ENCODE data around the gene BDKRB2. TPM values are rescaled to one million over a fixed set of nuclear protein-coding genes. Genes with fewer than 3 reads are reported as not detected.
A peak's percentile ranks its signal among the peaks of the same experiment; 100 is the strongest.

The BDKRB2 gene
- polyA plus RNA-seq, 2 of the 4 experiments (the other 2 are of a cell fraction): 13.9 to 21.6 TPM

DNA sequence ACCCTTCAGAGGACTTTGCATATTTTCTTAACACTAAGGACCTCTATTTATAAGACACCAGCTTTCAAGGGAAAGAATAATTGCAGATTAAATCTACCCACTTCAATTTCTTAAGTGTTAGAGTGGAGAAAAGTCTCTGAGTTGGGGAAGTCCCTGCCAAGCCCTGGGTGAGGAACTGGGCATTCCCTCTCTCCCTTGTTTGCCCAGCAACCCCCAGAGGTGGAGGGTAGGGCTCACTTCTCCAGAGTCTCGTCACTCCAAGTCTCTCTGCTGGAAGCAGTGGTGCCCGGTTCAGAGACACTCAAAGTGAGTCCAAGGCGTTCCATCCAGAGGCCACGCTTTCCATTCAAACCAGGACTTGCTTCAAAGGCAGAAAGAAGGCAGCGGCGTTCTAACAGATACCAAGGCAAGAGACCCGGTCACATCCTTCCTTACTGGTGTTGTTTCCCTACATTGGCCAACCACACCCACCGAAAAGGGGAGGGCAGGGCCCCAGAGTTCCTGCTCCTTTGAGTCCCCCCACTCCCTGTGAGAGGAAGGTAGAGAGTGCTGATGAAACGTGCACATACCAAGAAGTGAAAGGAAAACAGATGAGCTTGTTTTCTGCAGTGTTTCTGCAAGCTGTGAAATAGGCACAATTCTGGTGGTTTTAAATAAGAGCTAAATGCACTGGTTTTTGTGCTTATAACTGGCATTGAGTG, 6.1 kb upstream of the BDKRB2 start:
- Histone ChIP-seq H3K4me1 (peaks cover 53% of the 10 kb centered on the region), H3K4me2 (peak overlapping the region; percentile 63), H3K27ac (peak overlapping the region; percentile 60 to 87), H3K9me3 (no peaks in the 10 kb centered on the region), H3K4me3 (no peak overlapping the region)
- CTCF ChIA-PET: interaction anchor here (1.0 to 2.7 kb wide), 3 partner anchors 11 to 98 kb away, joined by 3 to 12 read pairs (median 3); no protein-coding TSS in a partner anchor
- ATAC-seq (peak; percentile 45 to 57; a peak in 5 of 6 replicates), DNase-seq (ENCODE audit: low read depth in 1 of 2, low spot score in 1 of 2) (no peak), FAIRE-seq (no peak)
- 17% methylated on average over 6 of the region's 9 CpGs for WGBS (ENCODE audit: missing lambda C conversion rate)
- POLR2A ChIA-PET: no interaction called here
- TF ChIP-seq SREBF2 (IDR thresholded peaks at IDR 0.05): no peak

DNA sequence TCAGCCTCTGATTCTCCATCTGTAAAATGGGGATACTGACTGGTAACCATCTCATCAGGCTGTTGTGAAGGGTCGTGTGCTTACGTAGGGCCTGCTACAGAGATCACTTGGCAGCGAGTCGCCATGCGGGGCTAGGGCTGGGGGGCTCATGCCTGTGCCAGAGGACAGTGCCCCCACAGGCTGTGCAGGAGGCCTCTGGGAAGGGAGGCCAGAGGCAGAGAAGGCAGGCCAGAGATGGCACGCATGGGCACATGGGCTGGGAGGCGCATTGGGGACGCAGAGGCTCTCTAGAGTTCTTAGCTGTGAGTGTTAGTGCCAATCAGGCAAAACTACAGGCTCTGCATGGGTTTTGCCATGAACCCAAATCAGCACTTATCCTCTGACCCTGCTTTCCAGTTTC, 3.5 kb upstream of the BDKRB2 start:
- 93% methylated on average over 8 of the region's 8 CpGs for WGBS (ENCODE audit: missing lambda C conversion rate)
- no peak for FAIRE-seq

DNA sequence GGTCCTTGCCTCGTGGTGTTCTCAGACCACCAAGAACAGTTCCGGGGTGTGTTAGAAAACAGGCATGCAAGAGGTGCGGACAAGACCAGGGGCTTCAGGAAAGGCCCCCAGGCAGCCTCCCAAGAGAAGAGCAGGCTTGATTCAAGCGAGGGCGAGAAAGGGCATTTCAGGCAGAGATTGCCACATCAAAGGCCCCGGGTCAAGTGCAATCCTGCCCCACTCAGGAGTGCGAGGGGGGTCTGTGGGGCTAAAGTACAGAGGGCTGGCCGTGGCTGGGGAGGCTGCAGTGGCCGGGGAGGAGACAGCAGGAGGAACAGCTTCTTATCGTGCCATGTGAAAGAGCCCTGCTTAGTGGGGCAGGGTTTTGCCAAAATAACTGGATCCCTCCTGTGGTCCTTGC, 2.7 kb upstream of the BDKRB2 start:
- DNase-seq (ENCODE audit: low read depth in 1 of 2, low spot score in 1 of 2) (no peak), FAIRE-seq (no peak), ATAC-seq (no peak)
- Histone ChIP-seq H3K4me2 (no peak overlapping the region), H3K4me3 (no peak overlapping the region), H3K9me3 (no peaks in the 10 kb centered on the region), H3K27ac (peak overlapping the region; percentile 46 to 88; a peak in 5 of 6 replicates), H3K4me1 (peaks cover 52% of the 10 kb centered on the region)
- no peak for TF ChIP-seq JUNB (IDR thresholded peaks at IDR 0.05)
- TF ChIP-seq, protein P1, sequence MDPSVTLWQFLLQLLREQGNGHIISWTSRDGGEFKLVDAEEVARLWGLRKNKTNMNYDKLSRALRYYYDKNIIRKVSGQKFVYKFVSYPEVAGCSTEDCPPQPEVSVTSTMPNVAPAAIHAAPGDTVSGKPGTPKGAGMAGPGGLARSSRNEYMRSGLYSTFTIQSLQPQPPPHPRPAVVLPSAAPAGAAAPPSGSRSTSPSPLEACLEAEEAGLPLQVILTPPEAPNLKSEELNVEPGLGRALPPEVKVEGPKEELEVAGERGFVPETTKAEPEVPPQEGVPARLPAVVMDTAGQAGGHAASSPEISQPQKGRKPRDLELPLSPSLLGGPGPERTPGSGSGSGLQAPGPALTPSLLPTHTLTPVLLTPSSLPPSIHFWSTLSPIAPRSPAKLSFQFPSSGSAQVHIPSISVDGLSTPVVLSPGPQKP (IDR thresholded peaks at IDR 0.05; ENCODE audit: low read depth, low read length): no peak
- TF ChIP-seq, protein P2, sequence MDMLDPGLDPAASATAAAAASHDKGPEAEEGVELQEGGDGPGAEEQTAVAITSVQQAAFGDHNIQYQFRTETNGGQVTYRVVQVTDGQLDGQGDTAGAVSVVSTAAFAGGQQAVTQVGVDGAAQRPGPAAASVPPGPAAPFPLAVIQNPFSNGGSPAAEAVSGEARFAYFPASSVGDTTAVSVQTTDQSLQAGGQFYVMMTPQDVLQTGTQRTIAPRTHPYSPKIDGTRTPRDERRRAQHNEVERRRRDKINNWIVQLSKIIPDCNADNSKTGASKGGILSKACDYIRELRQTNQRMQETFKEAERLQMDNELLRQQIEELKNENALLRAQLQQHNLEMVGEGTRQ (IDR thresholded peaks at IDR 0.05): no peak
- ChIA-PET CTCF (interaction anchor here (2.1 kb wide), 1 partner anchor 101 kb away, joined by 11 read pairs; no protein-coding TSS in a partner anchor), POLR2A (no interaction called here)
- WGBS (ENCODE audit: missing lambda C conversion rate): 58% methylated on average over 10 of the region's 10 CpGs

More for the DNA sequence above, 3.5 kb upstream of the BDKRB2 start:
- no peaks in the 10 kb centered on the region for H3K9me3 ChIP-seq
- H3K4me1 ChIP-seq: peaks cover 46% of the 10 kb centered on the region
- CTCF ChIA-PET: interaction anchor here (1.8 kb wide), 1 partner anchor 73 kb away, joined by 8 read pairs; no protein-coding TSS in a partner anchor
- DNase-seq (ENCODE audit: low read depth in 1 of 2, low spot score in 1 of 2) (no peak), ATAC-seq (no peak)
- H3K27ac ChIP-seq: peak overlapping the region; percentile 46 to 88; a peak in 4 of 6 replicates
- POLR2A ChIA-PET: no interaction called here
- no peak overlapping the region for H3K4me2 ChIP-seq
- H3K4me3 ChIP-seq: no peak overlapping the region
- TF ChIP-seq FOSL2 (IDR thresholded peaks at IDR 0.05): no peak
- TF ChIP-seq FOSL2 (CRISPR knock-in tag; IDR thresholded peaks at IDR 0.05): no peak
- TF ChIP-seq MAZ (IDR thresholded peaks at IDR 0.05; ENCODE audit: borderline replicate concordance, low read depth, low read length): no peak
- TF ChIP-seq NPAS2 (CRISPR knock-in tag; IDR thresholded peaks at IDR 0.05; ENCODE audit: borderline replicate concordance): no peak

DNA sequence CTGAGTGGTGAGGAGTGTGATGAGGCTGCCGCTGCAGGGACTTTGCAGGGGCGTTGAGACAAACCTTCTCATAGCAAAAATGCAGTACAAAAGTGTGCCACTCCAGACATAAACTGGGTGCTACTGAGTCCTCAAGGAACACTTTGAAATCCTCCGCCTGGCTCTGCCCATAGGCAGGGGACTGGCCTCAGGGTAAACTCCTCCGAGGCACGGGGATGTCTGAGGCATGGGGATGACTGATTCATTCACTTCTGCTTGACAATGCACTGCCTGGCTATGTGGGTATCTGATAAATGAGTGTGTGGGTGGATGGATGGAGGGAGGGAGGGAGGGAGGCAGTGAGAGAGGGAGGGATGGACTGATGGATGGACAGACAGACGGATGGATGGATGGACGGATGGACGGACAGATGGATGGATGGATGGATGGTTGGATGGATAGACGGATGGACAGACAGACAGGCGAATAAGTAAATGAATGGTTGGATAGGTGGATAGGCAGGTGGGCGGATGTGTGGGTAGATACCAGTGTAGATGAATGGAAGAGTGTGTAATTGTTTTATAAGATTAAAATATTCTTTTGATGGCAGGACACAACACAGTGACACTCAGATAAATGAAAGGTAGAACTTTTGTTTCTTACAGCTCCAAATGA, 2.1 kb upstream of the BDKRB2 start:
- H3K27ac ChIP-seq: peak overlapping the region; percentile 46 to 88; a peak in 4 of 6 replicates
- FAIRE-seq (no peak), DNase-seq (ENCODE audit: low read depth in 1 of 2, low spot score in 1 of 2) (no peak), ATAC-seq (no peak)
- TF ChIP-seq, protein P2 (IDR thresholded peaks at IDR 0.05): no peak
- no peak for TF ChIP-seq RARB (CRISPR knock-in tag; IDR thresholded peaks at IDR 0.05)
- POLR2A ChIA-PET: no interaction called here
- no peak overlapping the region for H3K4me2 ChIP-seq
- CTCF ChIA-PET: interaction anchor here (1.3 to 3.2 kb wide), 3 partner anchors 10 to 101 kb away, joined by 3 to 18 read pairs (median 11); no protein-coding TSS in a partner anchor
- no peak overlapping the region for H3K4me3 ChIP-seq
- H3K9me3 ChIP-seq: no peaks in the 10 kb centered on the region
- 85% methylated on average over 11 of the region's 11 CpGs for WGBS (ENCODE audit: missing lambda C conversion rate)
- peaks cover 53% of the 10 kb centered on the region for H3K4me1 ChIP-seq

DNA sequence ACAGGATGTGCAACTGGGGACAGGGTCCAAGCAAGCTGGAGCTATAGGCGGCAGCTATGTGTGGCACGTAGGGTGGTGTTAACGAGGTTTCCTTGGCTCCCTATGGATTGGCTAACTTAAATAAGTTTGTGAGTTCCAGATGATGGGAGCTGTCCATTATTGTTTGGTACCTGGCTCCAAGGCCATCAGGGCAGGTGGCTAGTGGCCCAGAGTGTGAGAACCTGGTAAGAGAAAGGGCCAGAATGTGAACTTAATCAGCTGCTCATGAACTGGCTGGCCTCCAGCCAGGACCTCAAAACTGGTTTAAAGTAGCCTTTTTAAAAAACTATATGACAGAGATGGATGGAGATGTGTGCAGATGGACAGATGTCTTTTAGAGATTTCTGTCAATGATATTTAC, 1.5 kb upstream of the BDKRB2 start:
- CTCF ChIA-PET: interaction anchor here (0.7 to 3.2 kb wide), 5 partner anchors 11 to 102 kb away, joined by 3 to 18 read pairs (median 3); no protein-coding TSS in a partner anchor
- no peaks in the 10 kb centered on the region for H3K9me3 ChIP-seq

More for the DNA sequence above, 1.5 kb upstream of the BDKRB2 start:
- POLR2A ChIA-PET: interaction anchor here (0.6 kb wide), 1 partner anchor 69 kb away, joined by 4 read pairs; no protein-coding TSS in a partner anchor
- H3K27ac ChIP-seq: peak overlapping the region in 1 of 2 experiments; percentile 88; a peak in 3 of 6 replicates
- 80% methylated on average over 3 of the region's 3 CpGs for WGBS (ENCODE audit: missing lambda C conversion rate)
- FAIRE-seq: no peak
- H3K4me2 ChIP-seq: no peak overlapping the region; the same call in 2 of the 3 replicates
- H3K4me3 ChIP-seq: no peak overlapping the region
- no peak for DNase-seq (ENCODE audit: low read depth in 1 of 2, low spot score in 1 of 2)
- TF ChIP-seq, protein P3, sequence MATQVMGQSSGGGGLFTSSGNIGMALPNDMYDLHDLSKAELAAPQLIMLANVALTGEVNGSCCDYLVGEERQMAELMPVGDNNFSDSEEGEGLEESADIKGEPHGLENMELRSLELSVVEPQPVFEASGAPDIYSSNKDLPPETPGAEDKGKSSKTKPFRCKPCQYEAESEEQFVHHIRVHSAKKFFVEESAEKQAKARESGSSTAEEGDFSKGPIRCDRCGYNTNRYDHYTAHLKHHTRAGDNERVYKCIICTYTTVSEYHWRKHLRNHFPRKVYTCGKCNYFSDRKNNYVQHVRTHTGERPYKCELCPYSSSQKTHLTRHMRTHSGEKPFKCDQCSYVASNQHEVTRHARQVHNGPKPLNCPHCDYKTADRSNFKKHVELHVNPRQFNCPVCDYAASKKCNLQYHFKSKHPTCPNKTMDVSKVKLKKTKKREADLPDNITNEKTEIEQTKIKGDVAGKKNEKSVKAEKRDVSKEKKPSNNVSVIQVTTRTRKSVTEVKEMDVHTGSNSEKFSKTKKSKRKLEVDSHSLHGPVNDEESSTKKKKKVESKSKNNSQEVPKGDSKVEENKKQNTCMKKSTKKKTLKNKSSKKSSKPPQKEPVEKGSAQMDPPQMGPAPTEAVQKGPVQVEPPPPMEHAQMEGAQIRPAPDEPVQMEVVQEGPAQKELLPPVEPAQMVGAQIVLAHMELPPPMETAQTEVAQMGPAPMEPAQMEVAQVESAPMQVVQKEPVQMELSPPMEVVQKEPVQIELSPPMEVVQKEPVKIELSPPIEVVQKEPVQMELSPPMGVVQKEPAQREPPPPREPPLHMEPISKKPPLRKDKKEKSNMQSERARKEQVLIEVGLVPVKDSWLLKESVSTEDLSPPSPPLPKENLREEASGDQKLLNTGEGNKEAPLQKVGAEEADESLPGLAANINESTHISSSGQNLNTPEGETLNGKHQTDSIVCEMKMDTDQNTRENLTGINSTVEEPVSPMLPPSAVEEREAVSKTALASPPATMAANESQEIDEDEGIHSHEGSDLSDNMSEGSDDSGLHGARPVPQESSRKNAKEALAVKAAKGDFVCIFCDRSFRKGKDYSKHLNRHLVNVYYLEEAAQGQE (IDR thresholded peaks at IDR 0.05): peak; percentile 44; the same call in 1 of the 2 replicates
- TF ChIP-seq EP300 (IDR thresholded peaks at IDR 0.05): no peak
- H3K4me1 ChIP-seq: peaks cover 53% of the 10 kb centered on the region
- no peak for ATAC-seq
